ENCODE data around the gene NT5C3A. TPM values are rescaled to one million over a fixed set of nuclear protein-coding genes. Genes with fewer than 3 reads are reported as not detected.

NT5C3A gene
- polyA plus RNA-seq, 2 donors: 13.9 to 15.9 TPM

- H3K4me3 ChIP-seq (ENCODE audit: low read depth in 1 of 2, low read length in 2 of 2): no peak overlapping the region
- H3K27me3 ChIP-seq (ENCODE audit: control insufficient read depth in 1 of 2, insufficient read depth in 2 of 2, low read length in 2 of 2): no peaks in the 10 kb centered on the region
- H3K36me3 ChIP-seq (ENCODE audit: control insufficient read depth in 2 of 2, insufficient read depth in 2 of 2, low read length in 1 of 2): no peaks in the 10 kb centered on the region
- no peaks in the 10 kb centered on the region for H3K4me1 ChIP-seq (ENCODE audit: control insufficient read depth in 2 of 2, insufficient read depth in 2 of 2, low read length in 1 of 2)
- WGBS, 2 donors: 17 to 23% methylated on average over 2 of the region's 2 CpGs
- no peaks in the 10 kb centered on the region for H3K9me3 ChIP-seq (ENCODE audit: control insufficient read depth in 2 of 2, insufficient read depth in 1 of 2, low read depth in 1 of 2, low read length in 1 of 2)
- H3K27ac ChIP-seq (ENCODE audit: low read depth in 2 of 2, low read length in 1 of 2): no peak overlapping the region
These were observed 17.6 kb downstream of the NT5C3A start for GRCh38 chr7:33044986-33045385.

GRCh38 chr7:33044401-33044718 is 18.2 kb downstream of the NT5C3A start:
- H3K27ac ChIP-seq (ENCODE audit: low read depth in 2 of 2, low read length in 1 of 2): no peak overlapping the region
- H3K36me3 ChIP-seq (ENCODE audit: control insufficient read depth in 2 of 2, insufficient read depth in 2 of 2, low read length in 1 of 2): no peaks in the 10 kb centered on the region
- no peaks in the 10 kb centered on the region for H3K4me1 ChIP-seq (ENCODE audit: control insufficient read depth in 2 of 2, insufficient read depth in 2 of 2, low read length in 1 of 2)
- whole genome bisulfite sequencing, 2 donors: 33 to 41% methylated on average over 3 of the region's 3 CpGs
- H3K4me3 ChIP-seq (ENCODE audit: low read depth in 1 of 2, low read length in 2 of 2): no peak overlapping the region
- H3K9me3 ChIP-seq (ENCODE audit: control insufficient read depth in 2 of 2, insufficient read depth in 1 of 2, low read depth in 1 of 2, low read length in 1 of 2): no peaks in the 10 kb centered on the region
- H3K27me3 ChIP-seq (ENCODE audit: control insufficient read depth in 1 of 2, insufficient read depth in 2 of 2, low read length in 2 of 2): no peaks in the 10 kb centered on the region

GRCh38 chr7:33043501-33044400 is 18.8 kb downstream of the NT5C3A start:
- H3K4me3 ChIP-seq (ENCODE audit: low read depth in 1 of 2, low read length in 2 of 2): no peak overlapping the region
- no peaks in the 10 kb centered on the region for H3K9me3 ChIP-seq (ENCODE audit: control insufficient read depth in 2 of 2, insufficient read depth in 1 of 2, low read depth in 1 of 2, low read length in 1 of 2)
- WGBS, 2 donors: 62 to 70% methylated on average over 6 of the region's 6 CpGs
- no peak overlapping the region for H3K27ac ChIP-seq (ENCODE audit: low read depth in 2 of 2, low read length in 1 of 2)
- no peaks in the 10 kb centered on the region for H3K27me3 ChIP-seq (ENCODE audit: control insufficient read depth in 1 of 2, insufficient read depth in 2 of 2, low read length in 2 of 2)
- H3K4me1 ChIP-seq (ENCODE audit: control insufficient read depth in 2 of 2, insufficient read depth in 2 of 2, low read length in 1 of 2): no peaks in the 10 kb centered on the region
- H3K36me3 ChIP-seq (ENCODE audit: control insufficient read depth in 2 of 2, insufficient read depth in 2 of 2, low read length in 1 of 2): no peaks in the 10 kb centered on the region

GRCh38 chr7:33041631-33042428 is 20.7 kb downstream of the NT5C3A start:
- Histone ChIP-seq H3K27me3 (ENCODE audit: control insufficient read depth in 1 of 2, insufficient read depth in 2 of 2, low read length in 2 of 2) (no peaks in the 10 kb centered on the region), H3K27ac (ENCODE audit: low read depth in 2 of 2, low read length in 1 of 2) (no peak overlapping the region), H3K4me1 (ENCODE audit: control insufficient read depth in 2 of 2, insufficient read depth in 2 of 2, low read length in 1 of 2) (no peaks in the 10 kb centered on the region), H3K9me3 (ENCODE audit: control insufficient read depth in 2 of 2, insufficient read depth in 1 of 2, low read depth in 1 of 2, low read length in 1 of 2) (no peaks in the 10 kb centered on the region), H3K4me3 (ENCODE audit: low read depth in 1 of 2, low read length in 2 of 2) (no peak overlapping the region), H3K36me3 (ENCODE audit: control insufficient read depth in 2 of 2, insufficient read depth in 2 of 2, low read length in 1 of 2) (no peaks in the 10 kb centered on the region)
- WGBS, 2 donors: 87 to 88% methylated on average over 8 of the region's 8 CpGs

GRCh38 chr7:33040803-33041516 is 21.6 kb downstream of the NT5C3A start:
- 23 to 30% methylated on average over 9 of the region's 9 CpGs for WGBS, 2 donors
- no peaks in the 10 kb centered on the region for H3K27me3 ChIP-seq (ENCODE audit: control insufficient read depth in 1 of 2, insufficient read depth in 2 of 2, low read length in 2 of 2)
- no peaks in the 10 kb centered on the region for H3K9me3 ChIP-seq (ENCODE audit: control insufficient read depth in 2 of 2, insufficient read depth in 1 of 2, low read depth in 1 of 2, low read length in 1 of 2)
- H3K27ac ChIP-seq (ENCODE audit: low read depth in 2 of 2, low read length in 1 of 2): peak overlapping the region in 1 of 2 donors; percentile 34
- peak overlapping the region in 1 of 2 donors; percentile 21 for H3K4me3 ChIP-seq (ENCODE audit: low read depth in 1 of 2, low read length in 2 of 2)
- no peaks in the 10 kb centered on the region for H3K36me3 ChIP-seq (ENCODE audit: control insufficient read depth in 2 of 2, insufficient read depth in 2 of 2, low read length in 1 of 2)
- H3K4me1 ChIP-seq (ENCODE audit: control insufficient read depth in 2 of 2, insufficient read depth in 2 of 2, low read length in 1 of 2): no peaks in the 10 kb centered on the region

- 15 to 27% methylated on average over 1 of the region's 1 CpG for WGBS, 2 donors
- Histone ChIP-seq H3K4me1 (ENCODE audit: control insufficient read depth in 2 of 2, insufficient read depth in 2 of 2, low read length in 1 of 2) (no peaks in the 10 kb centered on the region), H3K27me3 (ENCODE audit: control insufficient read depth in 1 of 2, insufficient read depth in 2 of 2, low read length in 2 of 2) (no peaks in the 10 kb centered on the region), H3K9me3 (ENCODE audit: control insufficient read depth in 2 of 2, insufficient read depth in 1 of 2, low read depth in 1 of 2, low read length in 1 of 2) (no peaks in the 10 kb centered on the region), H3K4me3 (ENCODE audit: low read depth in 1 of 2, low read length in 2 of 2) (peak overlapping the region in 1 of 2 donors; percentile 33), H3K27ac (ENCODE audit: low read depth in 2 of 2, low read length in 1 of 2) (peak overlapping the region in 1 of 2 donors; percentile 22), H3K36me3 (ENCODE audit: control insufficient read depth in 2 of 2, insufficient read depth in 2 of 2, low read length in 1 of 2) (no peaks in the 10 kb centered on the region)
These were observed 22.7 kb downstream of the NT5C3A start for GRCh38 chr7:33039903-33040292.

- H3K4me3 ChIP-seq (ENCODE audit: low read depth in 1 of 2, low read length in 2 of 2): peak overlapping the region in 1 of 2 donors; percentile 33
- no peaks in the 10 kb centered on the region for H3K27me3 ChIP-seq (ENCODE audit: control insufficient read depth in 1 of 2, insufficient read depth in 2 of 2, low read length in 2 of 2)
- no peaks in the 10 kb centered on the region for H3K4me1 ChIP-seq (ENCODE audit: control insufficient read depth in 2 of 2, insufficient read depth in 2 of 2, low read length in 1 of 2)
- no peak overlapping the region for H3K27ac ChIP-seq (ENCODE audit: low read depth in 2 of 2, low read length in 1 of 2)
- H3K9me3 ChIP-seq (ENCODE audit: control insufficient read depth in 2 of 2, insufficient read depth in 1 of 2, low read depth in 1 of 2, low read length in 1 of 2): no peaks in the 10 kb centered on the region
- H3K36me3 ChIP-seq (ENCODE audit: control insufficient read depth in 2 of 2, insufficient read depth in 2 of 2, low read length in 1 of 2): no peaks in the 10 kb centered on the region
- 5 to 6% methylated on average over 5 of the region's 5 CpGs for WGBS, 2 donors
These were observed 23.2 kb downstream of the NT5C3A start for GRCh38 chr7:33039257-33039902.

- Histone ChIP-seq H3K4me3 (ENCODE audit: low read depth in 1 of 2, low read length in 2 of 2) (peak overlapping the region in 1 of 2 donors; percentile 3), H3K9me3 (ENCODE audit: control insufficient read depth in 2 of 2, insufficient read depth in 1 of 2, low read depth in 1 of 2, low read length in 1 of 2) (no peaks in the 10 kb centered on the region), H3K27ac (ENCODE audit: low read depth in 2 of 2, low read length in 1 of 2) (no peak overlapping the region), H3K36me3 (ENCODE audit: control insufficient read depth in 2 of 2, insufficient read depth in 2 of 2, low read length in 1 of 2) (no peaks in the 10 kb centered on the region), H3K4me1 (ENCODE audit: control insufficient read depth in 2 of 2, insufficient read depth in 2 of 2, low read length in 1 of 2) (no peaks in the 10 kb centered on the region), H3K27me3 (ENCODE audit: control insufficient read depth in 1 of 2, insufficient read depth in 2 of 2, low read length in 2 of 2) (no peaks in the 10 kb centered on the region)
- 16 to 19% methylated on average over 2 of the region's 2 CpGs for WGBS, 2 donors
These were observed 23.9 kb downstream of the NT5C3A start for GRCh38 chr7:33038639-33039038.

- Histone ChIP-seq H3K4me3 (ENCODE audit: low read depth in 1 of 2, low read length in 2 of 2) (no peak overlapping the region), H3K27ac (ENCODE audit: low read depth in 2 of 2, low read length in 1 of 2) (no peak overlapping the region), H3K27me3 (ENCODE audit: control insufficient read depth in 1 of 2, insufficient read depth in 2 of 2, low read length in 2 of 2) (no peaks in the 10 kb centered on the region), H3K36me3 (ENCODE audit: control insufficient read depth in 2 of 2, insufficient read depth in 2 of 2, low read length in 1 of 2) (no peaks in the 10 kb centered on the region), H3K4me1 (ENCODE audit: control insufficient read depth in 2 of 2, insufficient read depth in 2 of 2, low read length in 1 of 2) (no peaks in the 10 kb centered on the region), H3K9me3 (ENCODE audit: control insufficient read depth in 2 of 2, insufficient read depth in 1 of 2, low read depth in 1 of 2, low read length in 1 of 2) (no peaks in the 10 kb centered on the region)
- WGBS, 2 donors: 73 to 74% methylated on average over 2 of the region's 2 CpGs
These were observed 26.8 kb downstream of the NT5C3A start for GRCh38 chr7:33035776-33036175.

All from esophagus (tissue), 2 donors.